Activated naive CD4-positive, alpha-beta T cell treated with anti-CD3 and anti-CD28 coated beads, Interleukin-2, amount 50 U/mL, for 24 hours (primary cell): ENCODE results near the gene IL17RE.

ENCODE experiments used
- H3K27ac Mint-ChIP-seq: one replicate; pipeline ENCODE4 v1.8.0; 2021; ENCODE audit warnings: mild to moderate bottlenecking, mixed read lengths
- H3K27me3 Mint-ChIP-seq: one replicate; pipeline ENCODE4 v1.8.0; 2021; ENCODE audit warnings: mixed read lengths
- H3K36me3 Mint-ChIP-seq: one replicate; pipeline ENCODE4 v1.8.0; 2021; ENCODE audit warnings: mixed read lengths
- H3K4me1 Mint-ChIP-seq: one replicate; pipeline ENCODE4 v1.8.0; 2021; ENCODE audit warnings: mixed read lengths
- H3K4me3 Mint-ChIP-seq: one replicate; pipeline ENCODE4 v1.8.0; 2021; ENCODE audit warnings: mild to moderate bottlenecking, mixed read lengths
- H3K9me3 Mint-ChIP-seq: one replicate; pipeline ENCODE4 v1.8.0; 2021; ENCODE audit warnings: mixed read lengths

IL17RE gene

GRCh38 chr3:9912294-9912935 lies 9.8 kb downstream of the IL17RE start:
- Mint-ChIP-seq H3K4me3 (no peak overlapping the region), H3K36me3 (no peaks in the 10 kb centered on the region), H3K4me1 (peaks cover 18% of the 10 kb centered on the region), H3K27me3 (peaks cover 2% of the 10 kb centered on the region), H3K9me3 (no peaks in the 10 kb centered on the region), H3K27ac (no peak overlapping the region)

GRCh38 chr3:9913601-9914000 lies 11.0 kb downstream of the IL17RE start:
- Mint-ChIP-seq H3K4me3 (no peak overlapping the region), H3K36me3 (no peaks in the 10 kb centered on the region), H3K27ac (no peak overlapping the region)

GRCh38 chr3:9914011-9914410 lies 11.4 kb downstream of the IL17RE start:
- H3K27me3 Mint-ChIP-seq = peaks cover 2% of the 10 kb centered on the region
- peaks cover 18% of the 10 kb centered on the region for H3K4me1 Mint-ChIP-seq
- no peaks in the 10 kb centered on the region for H3K9me3 Mint-ChIP-seq
- H3K36me3 Mint-ChIP-seq = no peaks in the 10 kb centered on the region
- no peak overlapping the region for H3K27ac Mint-ChIP-seq
- peak overlapping the region; percentile 7 for H3K4me3 Mint-ChIP-seq

More at GRCh38 chr3:9913601-9914000, 11.0 kb downstream of the IL17RE start:
- Mint-ChIP-seq H3K4me1 (peaks cover 18% of the 10 kb centered on the region), H3K27me3 (peaks cover 2% of the 10 kb centered on the region), H3K9me3 (no peaks in the 10 kb centered on the region)

- Mint-ChIP-seq H3K4me3 (peak overlapping the region; percentile 47), H3K27ac (no peak overlapping the region), H3K36me3 (no peaks in the 10 kb centered on the region), H3K9me3 (no peaks in the 10 kb centered on the region), H3K27me3 (peaks cover 2% of the 10 kb centered on the region), H3K4me1 (peaks cover 11% of the 10 kb centered on the region)
These were observed 12.1 kb downstream of the IL17RE start for GRCh38 chr3:9914559-9915253.

- Mint-ChIP-seq H3K27me3 (peaks cover 2% of the 10 kb centered on the region), H3K4me1 (peaks cover 9% of the 10 kb centered on the region), H3K36me3 (no peaks in the 10 kb centered on the region), H3K9me3 (no peaks in the 10 kb centered on the region), H3K27ac (peak overlapping the region; percentile 51), H3K4me3 (peak overlapping the region; percentile 78)
These were observed 12.8 kb downstream of the IL17RE start for GRCh38 chr3:9915254-9916141.

- peak overlapping the region; percentile 69 for H3K4me3 Mint-ChIP-seq
- no peak overlapping the region for H3K27ac Mint-ChIP-seq
- H3K9me3 Mint-ChIP-seq = no peaks in the 10 kb centered on the region
- H3K27me3 Mint-ChIP-seq = peaks cover 2% of the 10 kb centered on the region
- H3K4me1 Mint-ChIP-seq = peaks cover 9% of the 10 kb centered on the region
- no peaks in the 10 kb centered on the region for H3K36me3 Mint-ChIP-seq
These were observed 13.7 kb downstream of the IL17RE start for GRCh38 chr3:9916346-9916733.

- Mint-ChIP-seq H3K9me3 (no peaks in the 10 kb centered on the region), H3K27me3 (peaks cover 2% of the 10 kb centered on the region), H3K4me1 (peaks cover 9% of the 10 kb centered on the region), H3K36me3 (no peaks in the 10 kb centered on the region), H3K4me3 (peak within 1 kb of the TSS; percentile 78), H3K27ac (peak within 1 kb of the TSS; percentile 51)
These were observed 14.4 kb downstream of the IL17RE start, which contains the start of gene IL17RC for GRCh38 chr3:9916734-9917680. Gene IL17RC, plus strand, starts transcription at chr3:9917098. Its CDS starts 218 bp downstream, at chr3:9917316.

GRCh38 chr3:9917820-9918219 lies 15.2 kb downstream of the IL17RE start:
- Mint-ChIP-seq H3K4me1 (peaks cover 5% of the 10 kb centered on the region), H3K27ac (no peak overlapping the region), H3K4me3 (no peak overlapping the region), H3K27me3 (no peaks in the 10 kb centered on the region), H3K9me3 (no peaks in the 10 kb centered on the region), H3K36me3 (no peaks in the 10 kb centered on the region)

- Mint-ChIP-seq H3K27ac (no peak overlapping the region), H3K27me3 (no peaks in the 10 kb centered on the region), H3K4me1 (peaks cover 5% of the 10 kb centered on the region), H3K9me3 (no peaks in the 10 kb centered on the region), H3K4me3 (no peak overlapping the region), H3K36me3 (no peaks in the 10 kb centered on the region)
These were observed 15.8 kb downstream of the IL17RE start for GRCh38 chr3:9918261-9919038.

GRCh38 chr3:9928158-9928557 lies 25.5 kb downstream of the IL17RE start:
- H3K36me3 Mint-ChIP-seq = no peaks in the 10 kb centered on the region

GRCh38 chr3:9930804-9931418 lies 28.3 kb downstream of the IL17RE start:
- Mint-ChIP-seq H3K4me1 (peaks cover 30% of the 10 kb centered on the region), H3K9me3 (no peaks in the 10 kb centered on the region), H3K4me3 (peak overlapping the region; percentile 15), H3K27me3 (no peaks in the 10 kb centered on the region), H3K36me3 (peaks cover 8% of the 10 kb centered on the region), H3K27ac (peak overlapping the region; percentile 46)

More at GRCh38 chr3:9928158-9928557, 25.5 kb downstream of the IL17RE start:
- H3K4me3 Mint-ChIP-seq = no peak overlapping the region
- H3K9me3 Mint-ChIP-seq = no peaks in the 10 kb centered on the region
- H3K27ac Mint-ChIP-seq = no peak overlapping the region
- H3K4me1 Mint-ChIP-seq = peaks cover 10% of the 10 kb centered on the region
- peaks cover 2% of the 10 kb centered on the region for H3K27me3 Mint-ChIP-seq

GRCh38 chr3:9932535-9932842 lies 29.8 kb downstream of the IL17RE start:
- Mint-ChIP-seq H3K27me3 (no peaks in the 10 kb centered on the region), H3K4me3 (peak overlapping the region; percentile 99), H3K9me3 (no peaks in the 10 kb centered on the region), H3K27ac (peak overlapping the region; percentile 99), H3K36me3 (peaks cover 8% of the 10 kb centered on the region), H3K4me1 (peaks cover 38% of the 10 kb centered on the region)

- peak overlapping the region; percentile 99 for H3K4me3 Mint-ChIP-seq
- H3K27me3 Mint-ChIP-seq = no peaks in the 10 kb centered on the region
- peak overlapping the region; percentile 99 for H3K27ac Mint-ChIP-seq
- no peaks in the 10 kb centered on the region for H3K9me3 Mint-ChIP-seq
- peaks cover 38% of the 10 kb centered on the region for H3K4me1 Mint-ChIP-seq
- peaks cover 8% of the 10 kb centered on the region for H3K36me3 Mint-ChIP-seq
These were observed 30.4 kb downstream of the IL17RE start for GRCh38 chr3:9932843-9933560.
